Urothelium cell line (cell line): Measurements from ENCODE around the gene LIMCH1.
"Not testable (repeated sequence)": the region's sequence is repeated elsewhere in the genome, so short reads cannot be mapped to it uniquely, and the experiment has no call there.

Source experiments
- DNase-seq: peaks from one replicate; pipeline ENCODE4 v3.0.0; 2011; ENCODE audit warnings: low spot score, mixed read lengths
- FAIRE-seq: peaks from 2 replicates; lab custom pipeline; 2011; peaks lifted over from hg19 to GRCh38; lab: Jason Lieb, UNC

Gene LIMCH1

GRCh38 chr4:41538017-41538733 is at the start of gene LIMCH1:
TSS of gene LIMCH1 (plus strand) at chr4:41538157. CDS start at chr4:41605996, 67,839 bp downstream.
- peak; percentile 80 for DNase-seq
- peak; percentile 95 for FAIRE-seq

GRCh38 chr4:41491081-41491576 is 46.8 kb upstream of the LIMCH1 start:
- DNase-seq: not testable (repeated sequence)

GRCh38 chr4:41496977-41497376 is 41.0 kb upstream of the LIMCH1 start:
- FAIRE-seq (no peak), DNase-seq (no peak)

More at GRCh38 chr4:41491081-41491576, 46.8 kb upstream of the LIMCH1 start:
- not testable (repeated sequence) for FAIRE-seq

GRCh38 chr4:41498177-41498576 is 39.8 kb upstream of the LIMCH1 start:
- FAIRE-seq (peak; percentile 30), DNase-seq (no peak)

GRCh38 chr4:41504167-41504818 is 33.7 kb upstream of the LIMCH1 start:
- no peak for FAIRE-seq
- no peak for DNase-seq

GRCh38 chr4:41505161-41505661 is 32.7 kb upstream of the LIMCH1 start:
- FAIRE-seq: peak; percentile 70
- DNase-seq: peak; percentile 46

- DNase-seq: no peak
- FAIRE-seq: peak; percentile 91
Measured at GRCh38 chr4:41506130-41506529, 31.8 kb upstream of the LIMCH1 start.

- no peak for DNase-seq
- no peak for FAIRE-seq
Measured at GRCh38 chr4:41507291-41507947, 30.5 kb upstream of the LIMCH1 start.

GRCh38 chr4:41509451-41509866 is 28.5 kb upstream of the LIMCH1 start:
- FAIRE-seq (no peak), DNase-seq (no peak)

GRCh38 chr4:41510179-41510578 is 27.8 kb upstream of the LIMCH1 start:
- no peak for FAIRE-seq
- no peak for DNase-seq

GRCh38 chr4:41512136-41512535 is 25.8 kb upstream of the LIMCH1 start:
- peak; percentile 20 for FAIRE-seq
- DNase-seq: no peak

GRCh38 chr4:41512596-41512995 is 25.4 kb upstream of the LIMCH1 start:
- DNase-seq (no peak), FAIRE-seq (no peak)

GRCh38 chr4:41514169-41514568 is 23.8 kb upstream of the LIMCH1 start:
- no peak for FAIRE-seq
- no peak for DNase-seq

GRCh38 chr4:41514766-41515481 is 23.0 kb upstream of the LIMCH1 start:
- FAIRE-seq: no peak
- DNase-seq: no peak

GRCh38 chr4:41517121-41517520 is 20.8 kb upstream of the LIMCH1 start:
- DNase-seq (no peak), FAIRE-seq (no peak)

- FAIRE-seq: no peak
Measured at GRCh38 chr4:41517747-41518146, 20.2 kb upstream of the LIMCH1 start.

GRCh38 chr4:41524425-41524824 is 13.5 kb upstream of the LIMCH1 start:
- DNase-seq: no peak
- peak; percentile 9 for FAIRE-seq

More at GRCh38 chr4:41517747-41518146, 20.2 kb upstream of the LIMCH1 start:
- DNase-seq: no peak

- DNase-seq: peak; percentile 79
- peak; percentile 91 for FAIRE-seq
Measured at GRCh38 chr4:41525129-41525528, 12.8 kb upstream of the LIMCH1 start.

- FAIRE-seq: peak; percentile 95
- DNase-seq: no peak
Measured at GRCh38 chr4:41526628-41527027, 11.3 kb upstream of the LIMCH1 start.

GRCh38 chr4:41528512-41529205 is 9.3 kb upstream of the LIMCH1 start:
- FAIRE-seq: peak; percentile 32
- no peak for DNase-seq
